Natural killer cell (primary cell): ENCODE measurements around the gene TTR. TPM values are rescaled to one million over a fixed set of nuclear protein-coding genes. Genes with fewer than 3 reads are reported as not detected.

Experiments
- ATAC-seq, 3 donors: fragments of 150-1000 bp in 2 of 3; fragments of 200-7000 bp in 1 of 3; cut with Tn5 transposase; 1 replicate in 1 of 3; 2 replicates in 2 of 3; pipeline ENCODE4 v1.10.0; 2021; ENCODE audit warnings: mild to moderate bottlenecking in 2 of 3, moderate library complexity in 2 of 3
- DNase-seq, 2 donors: peaks; one replicate each; pipeline versions ENCODE4 v3.0.0 to v3.0.0-alpha.2; 2013 to 2021; ENCODE audit warnings: mixed read lengths in 1 of 2
- H3K27ac ChIP-seq: one replicate; pipeline ENCODE4 v1.5.1; 2013; ENCODE audit warnings: mild to moderate bottlenecking, low read length
- H3K27me3 ChIP-seq: one replicate; pipeline ENCODE4 v1.6.1; 2013; ENCODE audit warnings: low read length; ENCODE audit not compliant: control insufficient read depth, insufficient read depth
- H3K36me3 ChIP-seq: one replicate; pipeline ENCODE4 v1.6.1; 2013; ENCODE audit warnings: low read length; ENCODE audit not compliant: control insufficient read depth, insufficient read depth
- H3K4me1 ChIP-seq: one replicate; pipeline ENCODE4 v1.6.1; 2013; ENCODE audit warnings: low read length; ENCODE audit not compliant: control insufficient read depth, insufficient read depth
- H3K4me3 ChIP-seq: one replicate; pipeline ENCODE4 v1.5.1; 2013; ENCODE audit warnings: low read length
- H3K9me3 ChIP-seq: one replicate; pipeline ENCODE4 v1.6.1; 2013; ENCODE audit warnings: low read length; ENCODE audit not compliant: control insufficient read depth, insufficient read depth
- H3K27ac Mint-ChIP-seq, 2 donors: one replicate each; pipeline ENCODE4 v1.8.0; 2022; ENCODE audit warnings: mild to moderate bottlenecking in 2 of 2, mixed read lengths in 2 of 2, moderate library complexity in 1 of 2
- H3K27me3 Mint-ChIP-seq, 2 donors: one replicate each; pipeline ENCODE4 v1.8.0; 2022; ENCODE audit warnings: low read depth in 2 of 2, mixed read lengths in 2 of 2
- H3K36me3 Mint-ChIP-seq: one replicate; pipeline ENCODE4 v1.8.0; 2022; ENCODE audit warnings: mixed read lengths
- H3K4me1 Mint-ChIP-seq, 2 donors: one replicate each; pipeline ENCODE4 v1.8.0; 2022; ENCODE audit warnings: mixed read lengths in 2 of 2
- H3K4me3 Mint-ChIP-seq: one replicate; pipeline ENCODE4 v1.8.0; 2022; ENCODE audit warnings: mild to moderate bottlenecking, moderate library complexity, mixed read lengths
- H3K9me3 Mint-ChIP-seq, 2 donors: one replicate each; pipeline ENCODE4 v1.8.0; 2022; ENCODE audit warnings: mixed read lengths in 2 of 2
- CTCF ChIP-seq: fragments of 200-600 bp; IDR thresholded peaks from one replicate; pipeline ENCODE4 v1.8.0; 2022; ENCODE audit warnings: antibody characterized with exemption
- WGBS: methylation state at CpG from one replicate; pipeline ENCODE4 v1.1.7; 2013; ENCODE audit warnings: missing lambda C conversion rate; ENCODE audit not compliant: insufficient coverage; 5-methylcytosine and 5-hydroxymethylcytosine counted together
- intact Hi-C: fragments of 100-400 bp; cut with micrococcal nuclease; formaldehyde crosslinking; loops from one replicate; pipeline ENCODE4 v1.14.2; 2022
- total RNA-seq, 4 donors: library from RNA; stranded (reverse); fragments of 120-200 nt in 1 of 4; gene quantifications; one replicate each; pipeline versions ENCODE4 v1.2.3 to v1.2.4, GENCODE V29; 2013 to 2022

Gene TTR
- total RNA-seq, 3 donors from 2014 or later (not counting 1 experiment from before 2014, with no cell fraction given), result not detected

GRCh38 chr18:31610286-31611205 is 18.9 kb downstream of the TTR start:
- Mint-ChIP-seq H3K36me3 (no peaks in the 10 kb centered on the region), H3K4me3 (no peak overlapping the region)

GRCh38 chr18:31611511-31611910 is 19.8 kb downstream of the TTR start:
- Mint-ChIP-seq H3K36me3 (no peaks in the 10 kb centered on the region), H3K27me3 (peaks cover 0 to 2% of the 10 kb centered on the region in 2 donors), H3K4me1 (peaks cover 8 to 13% of the 10 kb centered on the region in 2 donors), H3K4me3 (no peak overlapping the region), H3K9me3 (no peaks in the 10 kb centered on the region), H3K27ac (no peak overlapping the region)
- Histone ChIP-seq H3K4me1 (no peaks in the 10 kb centered on the region), H3K36me3 (no peaks in the 10 kb centered on the region), H3K9me3 (no peaks in the 10 kb centered on the region), H3K27ac (no peak overlapping the region), H3K27me3 (no peaks in the 10 kb centered on the region), H3K4me3 (no peak overlapping the region)
- intact Hi-C loops, result loop anchor here (2.0 kb wide), 1 partner anchor 111 kb away; no protein-coding TSS in a partner anchor
- DNase-seq, result no peak
- ATAC-seq, result no peak
- TF ChIP-seq CTCF, result no peak
- WGBS, result 82% methylated on average over 5 of the region's 5 CpGs

More at GRCh38 chr18:31610286-31611205, 18.9 kb downstream of the TTR start:
- DNase-seq, result peak in 1 of 2 donors; percentile 22
- Histone ChIP-seq H3K36me3 (no peaks in the 10 kb centered on the region), H3K4me3 (no peak overlapping the region), H3K27ac (no peak overlapping the region), H3K4me1 (no peaks in the 10 kb centered on the region), H3K9me3 (no peaks in the 10 kb centered on the region), H3K27me3 (no peaks in the 10 kb centered on the region)
- peak; percentile 18 for TF ChIP-seq CTCF
- 71% methylated on average over 8 of the region's 8 CpGs for WGBS
- Mint-ChIP-seq H3K27ac (peak overlapping the region in 1 of 2 donors; percentile 3), H3K4me1 (peaks cover 8 to 13% of the 10 kb centered on the region in 2 donors), H3K9me3 (no peaks in the 10 kb centered on the region), H3K27me3 (peaks cover 0 to 7% of the 10 kb centered on the region in 2 donors)
- intact Hi-C loops, result loop anchor here (2.0 kb wide), 1 partner anchor 112 kb away; no protein-coding TSS in a partner anchor
- ATAC-seq, result peak; percentile 40 to 72 (median 57)

GRCh38 chr18:31612124-31612523 is 20.4 kb downstream of the TTR start:
- no peak overlapping the region for H3K27ac ChIP-seq
- no peak for TF ChIP-seq CTCF
- ATAC-seq (no peak), DNase-seq (no peak)
- no peaks in the 10 kb centered on the region for H3K27me3 ChIP-seq
- intact Hi-C loops, result no loop called here
- H3K27ac Mint-ChIP-seq, result no peak overlapping the region
- H3K27me3 Mint-ChIP-seq, result peaks cover 0 to 2% of the 10 kb centered on the region in 2 donors
- H3K4me1 Mint-ChIP-seq, result peaks cover 8 to 13% of the 10 kb centered on the region in 2 donors
- H3K4me3 Mint-ChIP-seq, result no peak overlapping the region
- no peaks in the 10 kb centered on the region for H3K36me3 ChIP-seq
- H3K4me1 ChIP-seq, result no peaks in the 10 kb centered on the region
- 79% methylated on average over 4 of the region's 6 CpGs for WGBS
- no peak overlapping the region for H3K4me3 ChIP-seq
- H3K9me3 ChIP-seq, result no peaks in the 10 kb centered on the region
- no peaks in the 10 kb centered on the region for H3K9me3 Mint-ChIP-seq
- no peaks in the 10 kb centered on the region for H3K36me3 Mint-ChIP-seq
